HEK293T (cell line): ENCODE data around the gene TOR2A.
A peak's percentile ranks its signal among the peaks of the same experiment; 100 is the strongest.

Source experiments
- CTCF ChIA-PET: fragments of 350-600 bp; formaldehyde crosslinking; extraction: SDS; loops from one replicate; lab custom pipeline; 2021; ENCODE audit warnings: antibody characterized with exemption, inconsistent platforms; lab: Yijun Ruan, JAX
- POLR2A ChIA-PET: fragments of 350-600 bp; formaldehyde crosslinking; extraction: SDS; loops from one replicate; lab custom pipeline; 2020; ENCODE audit warnings: antibody characterized with exemption, inconsistent platforms; lab: Yijun Ruan, JAX
- DNase-seq: peaks from one replicate; pipeline ENCODE4 v3.0.0; 2012; ENCODE audit warnings: mixed read lengths; ENCODE audit errors: extremely low spot score
- ARNT ChIP-seq: fragments of 450-650 bp; IDR thresholded peaks from 2 replicates; pipeline ENCODE4 v1.6.1; 2017; ENCODE audit warnings: mild to moderate bottlenecking
- BHLHE40 ChIP-seq: fragments of 450-650 bp; IDR thresholded peaks from 2 replicates; pipeline ENCODE4 v1.6.1; 2016; ENCODE audit warnings: mild to moderate bottlenecking, moderate library complexity, borderline replicate concordance
- CTBP1 ChIP-seq: fragments of 450-650 bp; IDR thresholded peaks from 2 replicates; pipeline ENCODE4 v1.6.1; 2016; ENCODE audit warnings: borderline replicate concordance
- ELF4 ChIP-seq: fragments of 450-650 bp; IDR thresholded peaks from 2 replicates; pipeline ENCODE4 v1.6.1; 2017; ENCODE audit warnings: antibody characterized with exemption
- FOXA1 ChIP-seq: fragments of 450-650 bp; IDR thresholded peaks from 2 replicates; pipeline ENCODE4 v1.6.1; 2016; ENCODE audit warnings: mild to moderate bottlenecking
- FOXK2 ChIP-seq: fragments of 450-650 bp; IDR thresholded peaks from 2 replicates; pipeline ENCODE4 v1.6.1; 2016; ENCODE audit warnings: mild to moderate bottlenecking
- FOXM1 ChIP-seq: fragments of 450-650 bp; IDR thresholded peaks from 2 replicates; pipeline ENCODE4 v1.6.1; 2017; ENCODE audit warnings: mild to moderate bottlenecking, borderline replicate concordance
- HDGF ChIP-seq: fragments of 450-650 bp; IDR thresholded peaks from 2 replicates; pipeline ENCODE4 v1.6.1; 2017; ENCODE audit warnings: antibody characterized with exemption, borderline replicate concordance
- L3MBTL2 ChIP-seq: fragments of 450-650 bp; conservative IDR thresholded peaks from 2 replicates; pipeline ENCODE4 v1.6.1; 2016; ENCODE audit warnings: mild to moderate bottlenecking
- LEF1 ChIP-seq: fragments of 450-650 bp; IDR thresholded peaks from 2 replicates; pipeline ENCODE4 v1.6.1; 2017; ENCODE audit warnings: mild to moderate bottlenecking, borderline replicate concordance
- NFRKB ChIP-seq: fragments of 450-650 bp; IDR thresholded peaks from 2 replicates; pipeline ENCODE4 v1.6.1; 2016; ENCODE audit warnings: mild to moderate bottlenecking, moderate library complexity
- PKNOX1 ChIP-seq: fragments of 450-650 bp; IDR thresholded peaks from 2 replicates; pipeline ENCODE4 v1.6.1; 2016
- SP1 ChIP-seq: fragments of 450-650 bp; IDR thresholded peaks from 2 replicates; pipeline ENCODE4 v1.6.1; 2017
- SUZ12 ChIP-seq: fragments of 450-650 bp; IDR thresholded peaks from 2 replicates; pipeline ENCODE4 v1.6.1; 2016; ENCODE audit warnings: mild to moderate bottlenecking
- TARDBP ChIP-seq: fragments of 450-650 bp; IDR thresholded peaks from 2 replicates; pipeline ENCODE4 v1.6.1; 2016
- ZNF384 ChIP-seq: fragments of 450-650 bp; IDR thresholded peaks from 2 replicates; pipeline ENCODE4 v1.6.1; 2016

The TOR2A gene

GRCh38 chr9:127700140-127700539 is 35.0 kb downstream of the TOR2A start:
- DNase-seq: no peak
- TF ChIP-seq HDGF (no peak), TARDBP (no peak), FOXM1 (no peak), SP1 (no peak), CTBP1 (no peak), FOXA1 (no peak), SUZ12 (no peak), L3MBTL2 (no peak), NFRKB (no peak), ZNF384 (no peak), ARNT (no peak), BHLHE40 (no peak), ELF4 (no peak), FOXK2 (no peak), LEF1 (no peak), PKNOX1 (no peak)
- POLR2A ChIA-PET: no interaction called here
- CTCF ChIA-PET: no interaction called here

GRCh38 chr9:127698985-127699670 is 36.0 kb downstream of the TOR2A start:
- DNase-seq: peak; percentile 48
- POLR2A ChIA-PET: no interaction called here
- CTCF ChIA-PET: no interaction called here

GRCh38 chr9:127698386-127698785 is 36.7 kb downstream of the TOR2A start:
- no peak for DNase-seq
- CTCF ChIA-PET: no interaction called here

More at GRCh38 chr9:127698985-127699670, 36.0 kb downstream of the TOR2A start:
- no peak for TF ChIP-seq BHLHE40
- TF ChIP-seq NFRKB: no peak
- no peak for TF ChIP-seq PKNOX1
- TF ChIP-seq CTBP1: no peak
- TF ChIP-seq LEF1: no peak
- no peak for TF ChIP-seq ZNF384
- TF ChIP-seq HDGF: no peak
- TF ChIP-seq TARDBP: no peak
- TF ChIP-seq ARNT: no peak
- no peak for TF ChIP-seq SP1
- no peak for TF ChIP-seq FOXM1
- no peak for TF ChIP-seq L3MBTL2
- TF ChIP-seq FOXA1: no peak
- TF ChIP-seq FOXK2: no peak
- no peak for TF ChIP-seq SUZ12
- TF ChIP-seq ELF4: no peak

GRCh38 chr9:127697575-127697974 is 37.5 kb downstream of the TOR2A start:
- ChIA-PET CTCF (interaction anchor here (0.6 kb wide), 1 partner anchor 33 kb away, joined by 5 read pairs; no protein-coding TSS in a partner anchor), POLR2A (no interaction called here)
- no peak for TF ChIP-seq SUZ12
- TF ChIP-seq TARDBP: no peak
- TF ChIP-seq ARNT: no peak
- TF ChIP-seq SP1: no peak
- no peak for DNase-seq

More at GRCh38 chr9:127698386-127698785, 36.7 kb downstream of the TOR2A start:
- POLR2A ChIA-PET: no interaction called here
- TF ChIP-seq FOXM1 (no peak), LEF1 (no peak)

DNA sequence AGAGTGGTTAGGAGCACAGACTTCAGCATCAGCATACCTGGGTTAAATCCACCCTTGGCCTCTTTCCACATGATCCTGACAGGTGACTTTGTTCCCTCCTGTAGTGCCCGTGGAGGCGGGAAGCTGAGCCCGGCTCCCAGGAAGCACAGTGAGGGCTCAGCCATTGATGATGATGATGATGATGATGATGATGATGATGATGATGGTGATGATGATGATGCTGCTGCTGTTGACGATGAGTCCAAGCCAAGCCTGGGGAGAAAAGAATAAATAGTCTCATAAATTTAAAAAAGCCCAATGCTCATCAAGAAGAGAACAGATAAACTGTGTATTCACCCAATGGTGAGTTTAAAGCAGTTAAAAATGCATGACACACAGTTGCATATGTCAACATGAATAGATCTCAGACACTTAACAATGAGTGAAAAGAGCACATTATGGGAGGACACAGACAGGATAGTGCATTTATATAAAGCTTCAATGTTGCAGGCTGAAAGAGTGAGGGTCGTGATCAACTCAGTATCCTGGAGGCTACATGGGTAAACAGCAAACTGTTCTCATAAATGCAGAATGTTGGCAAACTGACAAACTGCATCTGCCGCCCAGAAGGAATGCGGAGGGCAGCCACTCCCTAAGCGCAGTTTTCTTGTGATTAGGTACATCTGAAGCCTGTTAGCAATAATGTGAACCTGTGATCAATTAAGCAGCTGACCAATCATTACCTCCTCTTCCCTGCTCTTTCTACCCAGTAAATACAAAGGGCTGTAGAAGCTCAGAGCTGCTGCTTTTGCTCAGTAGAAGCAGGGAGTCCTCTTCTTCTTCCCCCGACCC is 40.0 kb downstream of the TOR2A start:
- TF ChIP-seq FOXA1 (no peak), LEF1 (no peak)
- DNase-seq: no peak
- ChIA-PET CTCF (no interaction called here), POLR2A (no interaction called here)

DNA sequence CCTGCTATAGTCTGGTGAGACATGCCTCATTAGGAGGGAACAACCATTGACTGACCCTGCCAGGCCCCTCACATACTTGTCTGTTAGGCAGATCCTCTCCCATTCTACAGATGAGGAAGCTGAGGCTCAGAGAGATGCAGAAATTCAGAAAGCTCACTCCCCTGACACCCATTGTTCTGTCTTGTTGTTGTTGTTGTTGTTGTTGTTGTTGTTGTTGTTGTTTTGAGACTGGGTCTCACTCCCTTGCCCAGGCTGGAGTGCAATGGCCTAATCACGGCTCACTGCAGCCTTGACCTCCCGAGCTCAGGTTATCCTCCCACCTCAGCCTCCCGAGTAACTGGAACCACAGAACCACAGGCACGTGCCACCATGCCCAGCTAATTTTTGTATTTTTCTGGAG is 41.4 kb downstream of the TOR2A start:
- ChIA-PET POLR2A (no interaction called here), CTCF (no interaction called here)
- TF ChIP-seq ZNF384 (no peak), BHLHE40 (no peak), ELF4 (no peak), SP1 (no peak), NFRKB (no peak), HDGF (no peak), ARNT (no peak), TARDBP (no peak), PKNOX1 (no peak), L3MBTL2 (no peak), SUZ12 (no peak), LEF1 (no peak), FOXA1 (no peak), FOXM1 (no peak), CTBP1 (no peak), FOXK2 (no peak)
- no peak for DNase-seq
